Measurements from ENCODE around the gene ANK3. TPM values are rescaled to one million over a fixed set of nuclear protein-coding genes. Genes with fewer than 3 reads are reported as not detected.
A peak's percentile ranks its signal among the peaks of the same experiment; 100 is the strongest.

Gene ANK3
- total RNA-seq, 1 donor from 2014 or later, result 35.1 TPM

- no peak for DNase-seq (ENCODE audit: low spot score)
- Mint-ChIP-seq H3K27ac (ENCODE audit: unreplicated experiment) (peak overlapping the region; percentile 91), H3K27me3 (ENCODE audit: low read depth) (no peaks in the 10 kb centered on the region), H3K4me1 (ENCODE audit: low read depth) (peaks cover 73% of the 10 kb centered on the region), H3K36me3 (ENCODE audit: low read depth) (peaks cover 2% of the 10 kb centered on the region), H3K4me3 (ENCODE audit: unreplicated experiment) (no peak overlapping the region), H3K9me3 (ENCODE audit: low read depth) (peaks cover 7% of the 10 kb centered on the region)
- no peak for TF ChIP-seq CTCF (IDR thresholded peaks at IDR 0.05)
These were observed 35.9 kb upstream of the ANK3 start for GRCh38 chr10:60425392-60426110.

GRCh38 chr10:60424971-60425370 is 35.3 kb upstream of the ANK3 start:
- no peak overlapping the region for H3K4me3 Mint-ChIP-seq (ENCODE audit: unreplicated experiment)
- peaks cover 2% of the 10 kb centered on the region for H3K36me3 Mint-ChIP-seq (ENCODE audit: low read depth)
- DNase-seq (ENCODE audit: low spot score), result no peak
- TF ChIP-seq CTCF (IDR thresholded peaks at IDR 0.05), result no peak
- peaks cover 7% of the 10 kb centered on the region for H3K9me3 Mint-ChIP-seq (ENCODE audit: low read depth)
- peaks cover 67% of the 10 kb centered on the region for H3K4me1 Mint-ChIP-seq (ENCODE audit: low read depth)
- peak overlapping the region; percentile 70 for H3K27ac Mint-ChIP-seq (ENCODE audit: unreplicated experiment)
- no peaks in the 10 kb centered on the region for H3K27me3 Mint-ChIP-seq (ENCODE audit: low read depth)

GRCh38 chr10:60423920-60424319 is 34.2 kb upstream of the ANK3 start:
- Mint-ChIP-seq H3K4me1 (ENCODE audit: low read depth) (peaks cover 57% of the 10 kb centered on the region), H3K27me3 (ENCODE audit: low read depth) (no peaks in the 10 kb centered on the region), H3K27ac (ENCODE audit: unreplicated experiment) (peak overlapping the region; percentile 24), H3K36me3 (ENCODE audit: low read depth) (peaks cover 2% of the 10 kb centered on the region), H3K4me3 (ENCODE audit: unreplicated experiment) (no peak overlapping the region), H3K9me3 (ENCODE audit: low read depth) (peaks cover 7% of the 10 kb centered on the region)
- no peak for TF ChIP-seq CTCF (IDR thresholded peaks at IDR 0.05)
- no peak for DNase-seq (ENCODE audit: low spot score)

GRCh38 chr10:60422809-60423208 is 33.1 kb upstream of the ANK3 start:
- Mint-ChIP-seq H3K36me3 (ENCODE audit: low read depth) (peaks cover 2% of the 10 kb centered on the region), H3K4me1 (ENCODE audit: low read depth) (peaks cover 51% of the 10 kb centered on the region), H3K27me3 (ENCODE audit: low read depth) (no peaks in the 10 kb centered on the region), H3K9me3 (ENCODE audit: low read depth) (peaks cover 4% of the 10 kb centered on the region), H3K27ac (ENCODE audit: unreplicated experiment) (no peak overlapping the region), H3K4me3 (ENCODE audit: unreplicated experiment) (no peak overlapping the region)
- DNase-seq (ENCODE audit: low spot score), result no peak
- no peak for TF ChIP-seq CTCF (IDR thresholded peaks at IDR 0.05)

- H3K4me3 Mint-ChIP-seq (ENCODE audit: unreplicated experiment), result no peak overlapping the region
- peaks cover 3% of the 10 kb centered on the region for H3K9me3 Mint-ChIP-seq (ENCODE audit: low read depth)
- no peaks in the 10 kb centered on the region for H3K27me3 Mint-ChIP-seq (ENCODE audit: low read depth)
- H3K36me3 Mint-ChIP-seq (ENCODE audit: low read depth), result peaks cover 2% of the 10 kb centered on the region
- H3K27ac Mint-ChIP-seq (ENCODE audit: unreplicated experiment), result no peak overlapping the region
- no peak for TF ChIP-seq CTCF (IDR thresholded peaks at IDR 0.05)
- H3K4me1 Mint-ChIP-seq (ENCODE audit: low read depth), result peaks cover 48% of the 10 kb centered on the region
- no peak for DNase-seq (ENCODE audit: low spot score)
These were observed 31.6 kb upstream of the ANK3 start for GRCh38 chr10:60420991-60421894.
